Sigmoid colon (tissue), 4 donors: Measurements from ENCODE around the gene PTPN1.

Experiments
- EP300 ChIP-seq, 4 donors: sonication (generic); formaldehyde crosslinking; IDR thresholded peaks; one replicate each; pipeline ENCODE4 v1.6.1; 2017; ENCODE audit warnings: antibody characterized with exemption in 4 of 4
- POLR2A ChIP-seq, 2 donors: fragments of 450-650 bp; IDR thresholded peaks; one replicate each; pipeline ENCODE4 v1.6.1; 2016; ENCODE audit warnings: antibody characterized with exemption in 2 of 2, mild to moderate bottlenecking in 2 of 2, moderate library complexity in 2 of 2
- POLR2AphosphoS5 ChIP-seq, 4 donors: sonication (generic); formaldehyde crosslinking; IDR thresholded peaks; one replicate each; pipeline ENCODE4 v1.6.1; 2017; ENCODE audit warnings: antibody characterized with exemption in 4 of 4
- TF ChIP-seq, protein P1 (sequence below), 4 experiments: fragments of 450-650 bp in 3 of 4; fragments of 200-600 bp in 1 of 4; IDR thresholded peaks; one replicate each; pipeline ENCODE4 v1.5.1; 2016 to 2019; ENCODE audit warnings: antibody characterized with exemption in 4 of 4, mild to moderate bottlenecking in 3 of 4, moderate library complexity in 2 of 4

DNA sequence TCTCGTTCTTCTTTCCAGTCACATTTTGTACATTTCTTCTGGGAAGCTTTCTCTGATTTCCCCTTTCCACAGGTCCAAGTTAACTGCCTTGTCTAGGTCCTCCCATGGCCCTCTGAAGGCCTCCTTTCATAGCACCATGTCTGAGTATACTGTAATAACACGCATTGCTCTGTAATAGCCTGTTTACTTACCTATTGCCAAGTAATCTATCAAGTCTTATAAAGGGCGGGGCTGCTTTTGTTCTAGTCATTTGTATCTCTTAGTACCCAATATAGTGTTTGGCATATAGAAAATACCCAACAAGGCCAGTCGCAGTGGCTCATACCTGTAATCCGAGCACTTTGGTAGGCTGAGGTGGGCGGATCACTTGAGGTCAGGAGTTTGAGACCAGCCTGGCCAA is 17.9 kb downstream of the PTPN1 start:
- TF ChIP-seq, protein P1, sequence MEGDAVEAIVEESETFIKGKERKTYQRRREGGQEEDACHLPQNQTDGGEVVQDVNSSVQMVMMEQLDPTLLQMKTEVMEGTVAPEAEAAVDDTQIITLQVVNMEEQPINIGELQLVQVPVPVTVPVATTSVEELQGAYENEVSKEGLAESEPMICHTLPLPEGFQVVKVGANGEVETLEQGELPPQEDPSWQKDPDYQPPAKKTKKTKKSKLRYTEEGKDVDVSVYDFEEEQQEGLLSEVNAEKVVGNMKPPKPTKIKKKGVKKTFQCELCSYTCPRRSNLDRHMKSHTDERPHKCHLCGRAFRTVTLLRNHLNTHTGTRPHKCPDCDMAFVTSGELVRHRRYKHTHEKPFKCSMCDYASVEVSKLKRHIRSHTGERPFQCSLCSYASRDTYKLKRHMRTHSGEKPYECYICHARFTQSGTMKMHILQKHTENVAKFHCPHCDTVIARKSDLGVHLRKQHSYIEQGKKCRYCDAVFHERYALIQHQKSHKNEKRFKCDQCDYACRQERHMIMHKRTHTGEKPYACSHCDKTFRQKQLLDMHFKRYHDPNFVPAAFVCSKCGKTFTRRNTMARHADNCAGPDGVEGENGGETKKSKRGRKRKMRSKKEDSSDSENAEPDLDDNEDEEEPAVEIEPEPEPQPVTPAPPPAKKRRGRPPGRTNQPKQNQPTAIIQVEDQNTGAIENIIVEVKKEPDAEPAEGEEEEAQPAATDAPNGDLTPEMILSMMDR (IDR thresholded peaks at IDR 0.05) = no peak
- no peak for TF ChIP-seq POLR2A (IDR thresholded peaks at IDR 0.05)
- no peak for TF ChIP-seq POLR2AphosphoS5 (IDR thresholded peaks at IDR 0.05)
- TF ChIP-seq EP300 (IDR thresholded peaks at IDR 0.05) = no peak
